Stimulated activated memory B cell treated with anti-CD40 and anti-IgM and Interleukin-4, amounts not matched to agents 10 μg/mL and 1 μg/mL and 100 μg/mL, for 72 hours (primary cell): Measurements from ENCODE around the gene WDR54.

Experiments used
- ATAC-seq: fragments of 150-1000 bp; cut with Tn5 transposase; 2 replicates; pipeline ENCODE4 v1.10.0; 2021
- H3K27ac Mint-ChIP-seq: one replicate; pipeline ENCODE4 v1.8.0; 2022; ENCODE audit warnings: mild to moderate bottlenecking, mixed read lengths
- H3K27me3 Mint-ChIP-seq: one replicate; pipeline ENCODE4 v1.8.0; 2022; ENCODE audit warnings: mixed read lengths
- H3K36me3 Mint-ChIP-seq: one replicate; pipeline ENCODE4 v1.8.0; 2022; ENCODE audit warnings: mixed read lengths
- H3K4me1 Mint-ChIP-seq: one replicate; pipeline ENCODE4 v1.8.0; 2022; ENCODE audit warnings: mixed read lengths
- H3K4me3 Mint-ChIP-seq: one replicate; pipeline ENCODE4 v1.8.0; 2022; ENCODE audit warnings: mild to moderate bottlenecking, moderate library complexity, mixed read lengths
- H3K9me3 Mint-ChIP-seq: one replicate; pipeline ENCODE4 v1.8.0; 2022; ENCODE audit warnings: mixed read lengths

The WDR54 gene

GRCh38 chr2:74471332-74472065 lies 50.0 kb downstream of the WDR54 start:
- Mint-ChIP-seq H3K4me1 (peaks cover 24% of the 10 kb centered on the region), H3K36me3 (peaks cover 26% of the 10 kb centered on the region), H3K27ac (peak overlapping the region; percentile 96), H3K27me3 (no peaks in the 10 kb centered on the region), H3K4me3 (peak overlapping the region; percentile 98), H3K9me3 (no peaks in the 10 kb centered on the region)
- ATAC-seq = no peak

- peak within 1 kb of the TSS; percentile 98 for H3K4me3 Mint-ChIP-seq
- ATAC-seq = peak; percentile 98
- H3K9me3 Mint-ChIP-seq = no peaks in the 10 kb centered on the region
- no peaks in the 10 kb centered on the region for H3K27me3 Mint-ChIP-seq
- H3K36me3 Mint-ChIP-seq = peaks cover 27% of the 10 kb centered on the region
- H3K4me1 Mint-ChIP-seq = peaks cover 24% of the 10 kb centered on the region
- peak within 1 kb of the TSS; percentile 96 for H3K27ac Mint-ChIP-seq
These were observed 50.8 kb downstream of the WDR54 start, which contains the start of gene MRPL53 for GRCh38 chr2:74472086-74472944. TSS of gene MRPL53 (minus strand) at chr2:74472680. CDS start at chr2:74472660, 20 bp downstream.

- Mint-ChIP-seq H3K4me3 (peak overlapping the region; percentile 98), H3K27ac (peak overlapping the region; percentile 96), H3K4me1 (peaks cover 24% of the 10 kb centered on the region), H3K9me3 (no peaks in the 10 kb centered on the region), H3K27me3 (no peaks in the 10 kb centered on the region), H3K36me3 (peaks cover 32% of the 10 kb centered on the region)
- ATAC-seq = no peak
These were observed 51.4 kb downstream of the WDR54 start for GRCh38 chr2:74472945-74473258.

GRCh38 chr2:74474481-74474880 lies 53.0 kb downstream of the WDR54 start:
- peaks cover 38% of the 10 kb centered on the region for H3K36me3 Mint-ChIP-seq
- no peak overlapping the region for H3K4me3 Mint-ChIP-seq
- no peaks in the 10 kb centered on the region for H3K9me3 Mint-ChIP-seq
- no peaks in the 10 kb centered on the region for H3K27me3 Mint-ChIP-seq
- ATAC-seq = no peak
- peaks cover 29% of the 10 kb centered on the region for H3K4me1 Mint-ChIP-seq
- H3K27ac Mint-ChIP-seq = no peak overlapping the region

- no peaks in the 10 kb centered on the region for H3K27me3 Mint-ChIP-seq
- H3K9me3 Mint-ChIP-seq = no peaks in the 10 kb centered on the region
- no peak for ATAC-seq
- peaks cover 28% of the 10 kb centered on the region for H3K4me1 Mint-ChIP-seq
- peaks cover 37% of the 10 kb centered on the region for H3K36me3 Mint-ChIP-seq
- H3K4me3 Mint-ChIP-seq = no peak overlapping the region
- no peak overlapping the region for H3K27ac Mint-ChIP-seq
These were observed 53.4 kb downstream of the WDR54 start for GRCh38 chr2:74474899-74475298.
